ENCODE results near the gene MALSU1.

GRCh38 chr7:23331132-23331531, 32.0 kb downstream of the MALSU1 start:
- TF ChIP-seq POLR2A (IDR thresholded peaks at IDR 0.05), result no peak
- TF ChIP-seq, protein P1, sequence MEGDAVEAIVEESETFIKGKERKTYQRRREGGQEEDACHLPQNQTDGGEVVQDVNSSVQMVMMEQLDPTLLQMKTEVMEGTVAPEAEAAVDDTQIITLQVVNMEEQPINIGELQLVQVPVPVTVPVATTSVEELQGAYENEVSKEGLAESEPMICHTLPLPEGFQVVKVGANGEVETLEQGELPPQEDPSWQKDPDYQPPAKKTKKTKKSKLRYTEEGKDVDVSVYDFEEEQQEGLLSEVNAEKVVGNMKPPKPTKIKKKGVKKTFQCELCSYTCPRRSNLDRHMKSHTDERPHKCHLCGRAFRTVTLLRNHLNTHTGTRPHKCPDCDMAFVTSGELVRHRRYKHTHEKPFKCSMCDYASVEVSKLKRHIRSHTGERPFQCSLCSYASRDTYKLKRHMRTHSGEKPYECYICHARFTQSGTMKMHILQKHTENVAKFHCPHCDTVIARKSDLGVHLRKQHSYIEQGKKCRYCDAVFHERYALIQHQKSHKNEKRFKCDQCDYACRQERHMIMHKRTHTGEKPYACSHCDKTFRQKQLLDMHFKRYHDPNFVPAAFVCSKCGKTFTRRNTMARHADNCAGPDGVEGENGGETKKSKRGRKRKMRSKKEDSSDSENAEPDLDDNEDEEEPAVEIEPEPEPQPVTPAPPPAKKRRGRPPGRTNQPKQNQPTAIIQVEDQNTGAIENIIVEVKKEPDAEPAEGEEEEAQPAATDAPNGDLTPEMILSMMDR (IDR thresholded peaks at IDR 0.05 in 4 of 5, conservative IDR thresholded peaks at IDR 0.05 in 1 of 5), result no peak
